ENCODE results near the gene EHBP1. TPM values are rescaled to one million over a fixed set of nuclear protein-coding genes. Genes with fewer than 3 reads are reported as not detected.

The EHBP1 gene
- polyA plus RNA-seq, 3 donors, result 4.2 to 6.1 (median 6.0) TPM

GRCh38 chr2:62992561-62992960 lies 287.0 kb downstream of the EHBP1 start:
- Mint-ChIP-seq H3K27me3 (ENCODE audit: low read depth in 3 of 3) (no peaks in the 10 kb centered on the region), H3K36me3 (peaks cover 24 to 29% of the 10 kb centered on the region in 2 donors)

GRCh38 chr2:62994206-62994605 lies 288.7 kb downstream of the EHBP1 start:
- H3K4me1 Mint-ChIP-seq, result peaks cover 2% of the 10 kb centered on the region
- no peaks in the 10 kb centered on the region for H3K9me3 Mint-ChIP-seq
- Histone ChIP-seq H3K36me3 (replicated peaks in 1 of 2; ENCODE audit: control insufficient read depth in 1 of 2, insufficient read depth in 2 of 2, low read length in 2 of 2) (peaks cover 0 to 7% of the 10 kb centered on the region in 2 donors), H4K20me1 (ENCODE audit: insufficient read depth, low read length) (no peaks in the 10 kb centered on the region), H3K9me3 (replicated peaks in 1 of 2; ENCODE audit: control insufficient read depth in 1 of 2, insufficient read depth in 1 of 2, low read length in 2 of 2) (no peaks in the 10 kb centered on the region), H2AFZ (ENCODE audit: insufficient read depth, low read depth, low read length, poor library complexity, severe bottlenecking) (no peak overlapping the region), H3K4me3 (replicated peaks in 1 of 3; ENCODE audit: low read depth in 2 of 3, low read length in 3 of 3) (no peak overlapping the region), H3K79me2 (ENCODE audit: insufficient read depth, low read length) (no peaks in the 10 kb centered on the region), H3K4me1 (ENCODE audit: control insufficient read depth in 1 of 2, insufficient read depth in 2 of 2, low read length in 2 of 2) (no peaks in the 10 kb centered on the region), H3K9ac (ENCODE audit: insufficient read depth, low read length, poor library complexity, severe bottlenecking) (no peak overlapping the region), H3K4me2 (replicated peaks; ENCODE audit: extremely low read depth, low read length, poor library complexity, severe bottlenecking) (no peak overlapping the region), H3K27ac (ENCODE audit: low read depth in 1 of 2, low read length in 2 of 2) (no peak overlapping the region), H3K27me3 (ENCODE audit: control insufficient read depth in 2 of 2, insufficient read depth in 2 of 2, low read length in 2 of 2) (no peaks in the 10 kb centered on the region)
- H3K27me3 Mint-ChIP-seq (ENCODE audit: low read depth in 3 of 3), result no peaks in the 10 kb centered on the region
- H3K27ac Mint-ChIP-seq, result no peak overlapping the region
- H3K4me3 Mint-ChIP-seq, result no peak overlapping the region
- DNase-seq, result no peak
- H3K36me3 Mint-ChIP-seq, result peaks cover 24 to 25% of the 10 kb centered on the region in 2 donors
- intact Hi-C loops (cut with micrococcal nuclease), result no loop called here
- no CpG with 5 or more reads among the region's 4 CpGs for WGBS (ENCODE audit: insufficient coverage)
- TF ChIP-seq, protein P1, sequence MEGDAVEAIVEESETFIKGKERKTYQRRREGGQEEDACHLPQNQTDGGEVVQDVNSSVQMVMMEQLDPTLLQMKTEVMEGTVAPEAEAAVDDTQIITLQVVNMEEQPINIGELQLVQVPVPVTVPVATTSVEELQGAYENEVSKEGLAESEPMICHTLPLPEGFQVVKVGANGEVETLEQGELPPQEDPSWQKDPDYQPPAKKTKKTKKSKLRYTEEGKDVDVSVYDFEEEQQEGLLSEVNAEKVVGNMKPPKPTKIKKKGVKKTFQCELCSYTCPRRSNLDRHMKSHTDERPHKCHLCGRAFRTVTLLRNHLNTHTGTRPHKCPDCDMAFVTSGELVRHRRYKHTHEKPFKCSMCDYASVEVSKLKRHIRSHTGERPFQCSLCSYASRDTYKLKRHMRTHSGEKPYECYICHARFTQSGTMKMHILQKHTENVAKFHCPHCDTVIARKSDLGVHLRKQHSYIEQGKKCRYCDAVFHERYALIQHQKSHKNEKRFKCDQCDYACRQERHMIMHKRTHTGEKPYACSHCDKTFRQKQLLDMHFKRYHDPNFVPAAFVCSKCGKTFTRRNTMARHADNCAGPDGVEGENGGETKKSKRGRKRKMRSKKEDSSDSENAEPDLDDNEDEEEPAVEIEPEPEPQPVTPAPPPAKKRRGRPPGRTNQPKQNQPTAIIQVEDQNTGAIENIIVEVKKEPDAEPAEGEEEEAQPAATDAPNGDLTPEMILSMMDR (IDR thresholded peaks at IDR 0.05), result no peak

More at GRCh38 chr2:62992561-62992960, 287.0 kb downstream of the EHBP1 start:
- H3K9me3 Mint-ChIP-seq, result no peaks in the 10 kb centered on the region
- TF ChIP-seq, protein P1 (IDR thresholded peaks at IDR 0.05), result no peak
- H3K27me3 ChIP-seq (ENCODE audit: control insufficient read depth in 2 of 2, insufficient read depth in 2 of 2, low read length in 2 of 2), result no peaks in the 10 kb centered on the region
- no peak overlapping the region for H2AFZ ChIP-seq (ENCODE audit: insufficient read depth, low read depth, low read length, poor library complexity, severe bottlenecking)
- H3K4me2 ChIP-seq (replicated peaks; ENCODE audit: extremely low read depth, low read length, poor library complexity, severe bottlenecking), result no peak overlapping the region
- no peak overlapping the region for H3K4me3 Mint-ChIP-seq
- peaks cover 2% of the 10 kb centered on the region for H3K4me1 Mint-ChIP-seq
- H3K9ac ChIP-seq (ENCODE audit: insufficient read depth, low read length, poor library complexity, severe bottlenecking), result no peak overlapping the region
- no peaks in the 10 kb centered on the region for H3K9me3 ChIP-seq (replicated peaks in 1 of 2; ENCODE audit: control insufficient read depth in 1 of 2, insufficient read depth in 1 of 2, low read length in 2 of 2)
- DNase-seq, result no peak
- no peak overlapping the region for H3K27ac ChIP-seq (ENCODE audit: low read depth in 1 of 2, low read length in 2 of 2)
- no peaks in the 10 kb centered on the region for H3K4me1 ChIP-seq (ENCODE audit: control insufficient read depth in 1 of 2, insufficient read depth in 2 of 2, low read length in 2 of 2)
- intact Hi-C loops (cut with micrococcal nuclease), result no loop called here
- no peak overlapping the region for H3K4me3 ChIP-seq (replicated peaks in 1 of 3; ENCODE audit: low read depth in 2 of 3, low read length in 3 of 3)
- peaks cover 0 to 7% of the 10 kb centered on the region in 2 donors for H3K36me3 ChIP-seq (replicated peaks in 1 of 2; ENCODE audit: control insufficient read depth in 1 of 2, insufficient read depth in 2 of 2, low read length in 2 of 2)
- no CpG with 5 or more reads among the region's 2 CpGs for WGBS (ENCODE audit: insufficient coverage)
- H4K20me1 ChIP-seq (ENCODE audit: insufficient read depth, low read length), result no peaks in the 10 kb centered on the region
- H3K27ac Mint-ChIP-seq, result no peak overlapping the region
- H3K79me2 ChIP-seq (ENCODE audit: insufficient read depth, low read length), result no peaks in the 10 kb centered on the region

Measured in CD14-positive monocyte (primary cell).